ENCODE data around the gene PNPLA2.

The PNPLA2 gene

GRCh38 chr11:797296-798092, 21.2 kb upstream of the PNPLA2 start:
- DNase-seq (ENCODE audit: low read depth in 2 of 2, low spot score in 1 of 2), result peak in 1 of 2 donors; percentile 47

- peak; percentile 61 to 69 for DNase-seq (ENCODE audit: low read depth in 2 of 2, low spot score in 1 of 2)
These were observed 20.5 kb upstream of the PNPLA2 start, which contains the start of gene SLC25A22 for GRCh38 chr11:798093-798713. Gene SLC25A22 (minus strand): TSS chr11:798281. CDS start chr11:795006, 3,275 bp downstream.

DNA sequence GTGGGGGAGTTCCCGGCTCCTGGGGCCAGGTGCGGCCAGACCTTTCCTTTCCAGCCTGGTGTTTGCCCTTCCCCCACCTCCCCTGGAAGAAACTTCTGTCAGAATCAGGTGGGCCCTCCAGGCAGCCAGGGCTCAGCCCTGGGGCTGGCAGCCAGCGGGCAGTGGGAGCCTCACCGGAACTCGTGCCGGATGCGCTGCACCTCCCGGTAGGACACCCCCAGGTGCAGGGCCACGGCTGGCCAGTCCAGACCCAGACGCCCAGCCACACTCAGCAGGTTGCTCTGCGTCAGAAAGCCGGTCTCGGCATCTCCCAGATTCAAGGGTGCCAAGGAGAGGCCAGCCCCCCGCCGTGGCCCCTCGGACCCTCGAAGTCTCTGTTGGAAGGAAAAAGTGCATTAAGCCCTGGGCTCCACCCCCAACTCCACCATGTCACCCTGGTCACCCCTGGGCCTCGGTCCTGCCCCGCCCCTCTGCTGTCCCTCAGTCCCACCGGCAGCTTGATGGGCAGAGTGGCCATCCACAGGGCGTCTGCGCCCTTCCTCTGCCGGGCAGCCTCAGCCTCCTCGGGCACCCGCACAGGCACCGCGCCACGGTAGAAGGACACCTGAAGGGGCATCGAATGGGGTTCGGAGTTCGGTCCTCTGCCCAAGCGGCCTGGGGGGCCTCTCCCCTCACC, 18.9 kb upstream of the PNPLA2 start:
- DNase-seq (ENCODE audit: low read depth in 2 of 2, low spot score in 1 of 2), result no peak

GRCh38 chr11:800473-800872, 18.2 kb upstream of the PNPLA2 start:
- DNase-seq (ENCODE audit: low read depth in 2 of 2, low spot score in 1 of 2), result no peak

GRCh38 chr11:801097-801780, 17.5 kb upstream of the PNPLA2 start:
- DNase-seq (ENCODE audit: low read depth in 2 of 2, low spot score in 1 of 2), result no peak

DNA sequence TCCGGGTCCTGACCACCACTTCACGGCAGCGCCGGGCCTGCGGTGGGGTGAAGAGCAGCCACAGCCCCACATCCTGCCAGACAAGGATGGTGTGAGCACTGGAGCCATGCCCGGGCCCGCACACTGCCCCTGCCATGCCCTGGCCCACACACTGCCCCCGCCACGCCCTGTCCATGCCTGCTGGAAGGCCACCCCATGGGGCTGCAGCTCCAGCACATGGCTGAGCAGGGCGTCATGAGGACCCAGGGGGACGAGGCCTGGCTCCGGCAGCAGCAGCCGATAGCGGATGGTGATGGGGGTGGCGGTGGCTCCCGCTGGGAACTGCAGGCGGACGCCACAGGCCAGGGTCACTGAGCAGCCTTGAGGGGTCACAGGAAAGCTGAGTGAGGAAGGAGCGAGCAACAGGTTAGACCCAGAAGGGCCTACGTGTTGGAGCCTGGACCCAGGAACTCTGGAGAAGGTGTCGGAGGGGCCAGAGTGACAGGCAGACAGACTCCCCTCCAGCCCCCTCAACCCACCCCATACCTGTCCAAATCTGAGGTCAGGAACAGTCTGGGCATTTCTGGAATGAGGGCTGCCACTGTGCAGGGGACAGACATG, 16.6 kb upstream of the PNPLA2 start:
- no peak for DNase-seq (ENCODE audit: low read depth in 2 of 2, low spot score in 1 of 2)

DNA sequence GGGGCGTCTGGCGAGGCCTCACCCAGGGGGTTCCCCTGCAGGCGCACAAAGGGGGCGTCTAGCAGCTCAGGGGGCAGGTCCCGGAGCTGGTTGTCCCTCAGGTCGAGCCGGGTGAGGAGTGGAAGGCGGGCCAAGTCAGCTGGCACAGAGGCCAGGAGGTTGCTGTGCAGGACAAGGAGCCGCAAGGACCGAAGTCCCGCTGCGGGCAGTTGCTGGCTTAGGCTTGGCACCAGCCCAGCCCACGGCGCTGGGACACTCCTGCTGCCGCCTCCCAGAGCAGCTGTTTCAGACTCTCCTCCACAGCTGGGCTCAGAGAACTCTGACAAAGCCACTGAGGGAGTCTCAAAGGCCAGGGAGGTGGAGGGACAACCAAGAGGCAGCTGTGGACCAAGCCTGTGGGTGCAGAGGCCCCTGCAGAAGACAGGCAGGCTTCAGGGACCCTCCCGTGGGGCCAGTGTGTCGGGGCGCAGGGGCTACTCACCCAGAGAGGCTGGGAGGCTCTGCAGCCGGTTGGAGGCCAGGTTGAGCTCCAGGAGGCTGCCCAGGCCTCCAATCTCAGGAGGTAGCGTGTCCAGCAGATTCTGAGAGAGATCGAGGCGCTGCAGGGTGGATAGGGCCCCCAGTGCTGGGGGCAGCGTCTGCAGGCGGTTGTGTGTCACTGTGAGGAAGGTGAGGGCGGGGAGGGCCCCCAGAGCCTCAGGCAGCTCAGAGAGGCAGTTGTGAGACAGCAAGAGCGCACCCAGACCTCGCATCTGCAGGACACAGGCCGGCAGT, 15.8 kb upstream of the PNPLA2 start:
- DNase-seq (ENCODE audit: low read depth in 2 of 2, low spot score in 1 of 2), result no peak

DNA sequence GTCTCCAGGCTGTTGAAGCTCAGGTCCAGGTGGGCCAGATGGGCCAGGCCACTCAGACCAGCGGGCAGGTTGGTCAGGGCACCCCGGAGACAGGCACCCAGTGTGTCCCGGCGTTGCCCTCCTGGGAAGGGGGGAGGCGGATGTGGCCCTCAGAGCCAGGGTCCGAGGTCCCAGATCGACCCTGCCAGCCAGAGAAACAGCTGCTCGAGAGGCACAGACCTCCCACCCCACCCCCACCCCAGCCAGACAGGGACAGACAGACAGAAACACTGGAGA, 15.3 kb upstream of the PNPLA2 start:
- DNase-seq (ENCODE audit: low read depth in 2 of 2, low spot score in 1 of 2), result no peak

DNA sequence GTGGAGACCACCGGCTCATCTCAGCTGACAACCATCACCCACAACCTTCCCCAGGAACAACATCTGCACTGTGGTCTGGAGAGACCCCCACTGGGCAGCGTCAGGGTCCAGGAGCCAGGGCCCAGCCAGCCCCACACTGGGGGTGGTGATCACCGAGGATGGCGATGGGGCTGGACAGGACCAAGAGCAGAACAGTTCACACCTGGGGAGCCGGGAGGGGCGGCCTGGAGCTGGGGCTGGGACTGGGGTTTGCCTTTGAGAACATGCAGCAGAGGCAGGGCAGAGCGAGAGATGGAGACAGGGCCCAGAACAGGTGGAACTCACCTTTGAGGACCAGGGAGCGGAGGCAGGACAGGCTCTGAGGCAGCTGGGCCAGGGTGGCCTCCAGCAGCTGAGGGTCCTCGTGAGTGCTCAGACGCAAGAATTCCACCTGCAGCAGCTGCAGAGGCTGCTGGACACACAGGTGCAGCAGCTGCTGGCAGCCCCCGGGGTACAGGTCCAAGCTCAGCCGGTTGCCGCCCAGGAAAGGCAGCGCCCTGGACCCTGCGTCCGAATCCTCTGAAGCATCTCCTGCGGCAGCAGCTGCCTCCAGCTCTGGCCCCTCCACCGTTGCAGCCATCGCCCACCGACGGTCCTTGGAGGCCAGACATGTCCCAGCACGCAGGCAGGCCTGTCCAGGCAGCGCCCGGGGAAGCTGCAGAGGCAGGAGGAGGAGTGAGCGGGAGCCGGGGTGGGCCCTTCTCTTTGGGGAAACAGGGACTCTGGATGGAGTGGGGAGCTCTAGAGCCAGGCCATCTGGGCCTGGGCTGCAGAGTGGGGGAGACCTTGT, 14.7 kb upstream of the PNPLA2 start:
- DNase-seq (ENCODE audit: low read depth in 2 of 2, low spot score in 1 of 2), result no peak

GRCh38 chr11:804599-804964, 14.1 kb upstream of the PNPLA2 start:
- DNase-seq (ENCODE audit: low read depth in 2 of 2, low spot score in 1 of 2), result no peak

GRCh38 chr11:808427-809286, 10.1 kb upstream of the PNPLA2 start:
- DNase-seq (ENCODE audit: low read depth in 2 of 2, low spot score in 1 of 2), result no peak

- DNase-seq (ENCODE audit: low read depth in 2 of 2, low spot score in 1 of 2), result peak; percentile 96
These were observed 9.3 kb upstream of the PNPLA2 start, which contains the start of gene RPLP2 for GRCh38 chr11:809287-810039. Gene RPLP2 (plus strand): TSS chr11:809967. CDS start chr11:810235, 268 bp downstream.

DNA sequence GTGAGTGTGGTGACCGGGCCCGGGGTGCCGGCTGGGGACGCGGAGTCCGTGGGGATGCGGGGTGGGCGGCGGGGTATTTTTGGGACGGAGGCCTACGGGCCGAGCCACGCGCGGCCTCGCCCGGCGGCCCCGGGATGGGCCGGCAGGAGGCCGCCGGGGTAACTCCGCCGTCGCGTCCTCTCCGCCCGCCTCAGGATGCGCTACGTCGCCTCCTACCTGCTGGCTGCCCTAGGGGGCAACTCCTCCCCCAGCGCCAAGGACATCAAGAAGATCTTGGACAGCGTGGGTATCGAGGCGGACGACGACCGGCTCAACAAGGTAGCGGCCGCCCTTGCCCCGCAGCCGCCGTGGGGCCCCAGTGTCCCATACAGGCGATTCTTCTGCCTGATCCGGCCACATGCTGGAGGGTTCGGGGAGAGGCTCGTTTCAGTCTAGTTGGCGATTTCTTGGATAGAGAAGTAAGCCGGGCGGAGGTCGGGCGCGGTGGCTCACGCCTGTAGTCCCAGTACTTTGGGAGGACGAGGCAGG, 8.6 kb upstream of the PNPLA2 start:
- DNase-seq (ENCODE audit: low read depth in 2 of 2, low spot score in 1 of 2), result no peak

DNA sequence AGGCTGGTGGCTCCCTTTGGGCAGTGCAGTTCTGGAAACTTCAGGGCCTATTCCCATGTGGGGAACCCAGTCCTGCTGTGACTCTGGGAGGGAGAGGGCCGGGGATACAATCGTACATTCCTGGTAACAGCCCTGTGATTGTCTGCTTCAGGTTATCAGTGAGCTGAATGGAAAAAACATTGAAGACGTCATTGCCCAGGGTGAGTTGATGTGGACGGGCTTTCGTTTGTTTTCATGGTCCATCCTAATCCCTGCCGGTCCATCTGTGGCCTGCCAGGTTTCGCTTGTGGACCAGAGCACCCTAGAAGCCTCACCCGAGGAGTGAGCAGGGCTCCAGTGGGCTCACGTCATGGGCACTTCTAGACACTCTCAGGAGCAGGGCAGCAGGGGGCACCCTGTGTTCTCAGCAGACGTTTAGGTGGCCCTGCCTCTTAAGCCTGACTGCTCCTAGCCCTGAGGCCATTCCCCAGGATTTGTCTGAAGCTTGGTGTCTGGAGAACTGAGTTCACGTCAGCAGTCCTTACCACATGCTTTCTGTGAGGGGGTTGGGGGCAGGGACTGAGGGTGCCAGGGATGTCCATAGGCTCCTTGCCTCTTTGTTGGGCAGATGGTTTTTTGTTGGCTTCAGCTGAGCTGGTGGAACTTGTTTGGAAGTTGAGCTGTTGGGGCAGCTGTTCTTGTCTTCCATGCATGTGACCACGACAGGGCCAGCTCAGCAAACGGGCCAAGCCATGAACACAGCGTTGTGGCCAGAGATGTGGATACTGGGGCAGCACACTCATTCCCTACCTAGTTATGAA, 7.1 kb upstream of the PNPLA2 start:
- no peak for DNase-seq (ENCODE audit: low read depth in 2 of 2, low spot score in 1 of 2)

DNA sequence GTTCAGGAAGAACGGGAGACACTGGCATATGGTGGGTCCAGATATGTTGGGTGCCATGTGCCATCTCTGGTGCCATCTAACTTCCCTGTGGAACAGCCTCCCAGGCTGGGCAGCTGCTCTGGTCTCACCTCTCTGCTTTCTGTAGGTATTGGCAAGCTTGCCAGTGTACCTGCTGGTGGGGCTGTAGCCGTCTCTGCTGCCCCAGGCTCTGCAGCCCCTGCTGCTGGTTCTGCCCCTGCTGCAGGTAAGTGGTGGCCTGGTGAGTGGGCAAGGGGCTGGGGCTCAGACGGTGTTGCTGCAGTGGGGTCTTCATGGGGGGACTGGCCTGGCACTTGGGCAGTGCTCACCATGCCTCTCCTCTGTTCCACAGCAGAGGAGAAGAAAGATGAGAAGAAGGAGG, 6.3 kb upstream of the PNPLA2 start:
- DNase-seq (ENCODE audit: low read depth in 2 of 2, low spot score in 1 of 2), result no peak

GRCh38 chr11:813072-813455, 5.7 kb upstream of the PNPLA2 start:
- DNase-seq (ENCODE audit: low read depth in 2 of 2, low spot score in 1 of 2), result no peak

All from stimulated activated CD8-positive, alpha-beta memory T cell treated with anti-CD3 and anti-CD28 coated beads, Interleukin-4, amount 100 ng/mL, for 1 hour (primary cell).